IPS-18c (cell line): Measurements from ENCODE around the gene MYBBP1A.

Experiments used
- H3K4me3 ChIP-seq: 2 replicates; pipeline ENCODE4 v1.7.0; 2013; ENCODE audit warnings: low read depth, mild to moderate bottlenecking, low read length, moderate library complexity; ENCODE audit not compliant: insufficient read depth
- H3K9me3 ChIP-seq: one replicate; pipeline ENCODE4 v1.6.1; 2013; ENCODE audit warnings: mild to moderate bottlenecking, low read length, moderate library complexity; ENCODE audit not compliant: control insufficient read depth, insufficient read depth

Gene MYBBP1A

GRCh38 chr17:4559966-4560365 is 4.8 kb upstream of the MYBBP1A start:
- Histone ChIP-seq H3K4me3 (no peak overlapping the region), H3K9me3 (no peaks in the 10 kb centered on the region)

GRCh38 chr17:4559139-4559791 is 4.1 kb upstream of the MYBBP1A start:
- Histone ChIP-seq H3K9me3 (no peaks in the 10 kb centered on the region), H3K4me3 (no peak overlapping the region)

- Histone ChIP-seq H3K4me3 (no peak overlapping the region), H3K9me3 (no peaks in the 10 kb centered on the region)
Observed at GRCh38 chr17:4558347-4558971, 3.3 kb upstream of the MYBBP1A start.

- H3K4me3 ChIP-seq: no peak overlapping the region
- no peaks in the 10 kb centered on the region for H3K9me3 ChIP-seq
Observed at GRCh38 chr17:4557626-4558346, 2.6 kb upstream of the MYBBP1A start.

- no peaks in the 10 kb centered on the region for H3K9me3 ChIP-seq
- no peak overlapping the region for H3K4me3 ChIP-seq
Observed at GRCh38 chr17:4556996-4557395, 1.8 kb upstream of the MYBBP1A start.

GRCh38 chr17:4555873-4556759 is 932 bp upstream of the MYBBP1A start:
- Histone ChIP-seq H3K9me3 (no peaks in the 10 kb centered on the region), H3K4me3 (peak overlapping the region; percentile 95)

GRCh38 chr17:4554441-4554996 is 665 bp downstream of the MYBBP1A start:
- H3K4me3 ChIP-seq: peak overlapping the region; percentile 95
- no peaks in the 10 kb centered on the region for H3K9me3 ChIP-seq

- H3K4me3 ChIP-seq: peak overlapping the region; percentile 95
- H3K9me3 ChIP-seq: no peaks in the 10 kb centered on the region
Observed at GRCh38 chr17:4553669-4554068, 1.5 kb downstream of the MYBBP1A start.

- H3K4me3 ChIP-seq: no peak overlapping the region
- H3K9me3 ChIP-seq: no peaks in the 10 kb centered on the region
Observed at GRCh38 chr17:4551796-4552525, 3.2 kb downstream of the MYBBP1A start.

- Histone ChIP-seq H3K4me3 (no peak overlapping the region), H3K9me3 (no peaks in the 10 kb centered on the region)
Observed at GRCh38 chr17:4551141-4551540, 4.0 kb downstream of the MYBBP1A start.

- H3K4me3 ChIP-seq: no peak overlapping the region
- H3K9me3 ChIP-seq: no peaks in the 10 kb centered on the region
Observed at GRCh38 chr17:4550534-4551039, 4.6 kb downstream of the MYBBP1A start.

GRCh38 chr17:4549781-4550533 is 5.2 kb downstream of the MYBBP1A start:
- no peaks in the 10 kb centered on the region for H3K9me3 ChIP-seq
- no peak overlapping the region for H3K4me3 ChIP-seq

GRCh38 chr17:4548721-4549531 is 6.3 kb downstream of the MYBBP1A start:
- Histone ChIP-seq H3K9me3 (no peaks in the 10 kb centered on the region), H3K4me3 (no peak overlapping the region)

- no peak overlapping the region for H3K4me3 ChIP-seq
Observed at GRCh38 chr17:4548061-4548461, 7.1 kb downstream of the MYBBP1A start.

More at GRCh38 chr17:4548061-4548461, 7.1 kb downstream of the MYBBP1A start:
- H3K9me3 ChIP-seq: no peaks in the 10 kb centered on the region
